H9 (cell line): ENCODE results near the gene KRT85. TPM values are rescaled to one million over a fixed set of nuclear protein-coding genes. Genes with fewer than 3 reads are reported as not detected.

Experiments used
- DNase-seq: peaks from one replicate; pipeline ENCODE4 v3.0.0-alpha.2; 2017
- H2AFZ ChIP-seq: one replicate; pipeline ENCODE4 v1.6.1; 2013; ENCODE audit warnings: mild to moderate bottlenecking, low read length, control low read depth, moderate library complexity
- H2AK5ac ChIP-seq: 2 replicates; pipeline ENCODE4 v1.6.1; 2013; ENCODE audit warnings: low read length, control low read depth, mixed read lengths; ENCODE audit not compliant: insufficient read length
- H2BK120ac ChIP-seq: one replicate; pipeline ENCODE4 v1.6.1; 2013; ENCODE audit warnings: low read depth, mild to moderate bottlenecking, low read length, control low read depth, inconsistent platforms; ENCODE audit not compliant: poor library complexity, severe bottlenecking
- H2BK12ac ChIP-seq: 2 replicates; pipeline ENCODE4 v1.6.1; 2013; ENCODE audit warnings: low read length, control low read depth, mixed read lengths, low read depth; ENCODE audit not compliant: insufficient read length
- H2BK15ac ChIP-seq: 2 replicates; pipeline ENCODE4 v1.6.1; 2013; ENCODE audit warnings: low read depth, low read length, control low read depth
- H2BK20ac ChIP-seq: one replicate; pipeline ENCODE4 v1.6.1; 2013; ENCODE audit warnings: low read depth, mild to moderate bottlenecking, low read length, control low read depth, inconsistent platforms; ENCODE audit not compliant: poor library complexity, severe bottlenecking
- H2BK5ac ChIP-seq: 2 replicates; pipeline ENCODE4 v1.6.1; 2013; ENCODE audit warnings: low read length, control low read depth, mixed read lengths; ENCODE audit not compliant: insufficient read length
- H3K14ac ChIP-seq: 2 replicates; pipeline ENCODE4 v1.6.1; 2013; ENCODE audit warnings: low read length, control low read depth; ENCODE audit not compliant: insufficient read depth
- H3K18ac ChIP-seq: 2 replicates; pipeline ENCODE4 v1.6.1; 2013; ENCODE audit warnings: low read depth, mild to moderate bottlenecking, mixed read lengths, low read length, control low read depth; ENCODE audit not compliant: insufficient read length
- H3K23ac ChIP-seq: 2 replicates; pipeline ENCODE4 v1.6.1; 2013; ENCODE audit warnings: low read length, control low read depth, mixed read lengths, low read depth; ENCODE audit not compliant: insufficient read length
- H3K23me2 ChIP-seq: 2 replicates; pipeline ENCODE4 v1.6.1; 2013; ENCODE audit warnings: low read depth, mild to moderate bottlenecking, mixed read lengths, low read length, control low read depth; ENCODE audit not compliant: insufficient read length, poor library complexity, severe bottlenecking
- H3K27ac ChIP-seq: 2 replicates; pipeline ENCODE4 v1.5.1; 2013; ENCODE audit warnings: low read length, control low read depth, mixed read lengths, low read depth; ENCODE audit not compliant: insufficient read length
- H3K27me3 ChIP-seq: 2 replicates; pipeline ENCODE4 v1.6.1; 2013; ENCODE audit warnings: low read length, control low read depth, inconsistent platforms; ENCODE audit not compliant: insufficient read depth
- H3K4ac ChIP-seq: 2 replicates; pipeline ENCODE4 v1.6.1; 2013; ENCODE audit warnings: low read depth, mild to moderate bottlenecking, control low read depth, inconsistent platforms, low read length, moderate library complexity
- H3K4me1 ChIP-seq: 2 replicates; pipeline ENCODE4 v1.6.1; 2013; ENCODE audit warnings: low read length, control low read depth, inconsistent platforms; ENCODE audit not compliant: insufficient read depth
- H3K4me2 ChIP-seq: 2 replicates; pipeline ENCODE4 v1.6.1; 2013; ENCODE audit warnings: low read length, control low read depth, mixed read lengths; ENCODE audit not compliant: insufficient read length, insufficient read depth
- H3K56ac ChIP-seq: 2 replicates; pipeline ENCODE4 v1.6.1; 2013; ENCODE audit warnings: low read depth, mild to moderate bottlenecking, mixed read lengths, low read length, control low read depth; ENCODE audit not compliant: insufficient read length
- H3K79me1 ChIP-seq: 2 replicates; pipeline ENCODE4 v1.6.1; 2013; ENCODE audit warnings: low read depth, mild to moderate bottlenecking, moderate library complexity, low read length, control low read depth, inconsistent platforms; ENCODE audit not compliant: insufficient read depth, poor library complexity, severe bottlenecking
- H3K79me2 ChIP-seq: 2 replicates; pipeline ENCODE4 v1.6.1; 2013; ENCODE audit warnings: low read length, control low read depth, inconsistent platforms; ENCODE audit not compliant: insufficient read depth
- H3K9ac ChIP-seq: 2 replicates; pipeline ENCODE4 v1.6.1; 2013; ENCODE audit warnings: low read length, control low read depth, mixed read lengths; ENCODE audit not compliant: insufficient read length; ENCODE audit errors: extremely low read depth
- H3K9me3 ChIP-seq: one replicate; pipeline ENCODE4 v1.6.1; 2013; ENCODE audit warnings: low read depth, low read length, inconsistent platforms; ENCODE audit not compliant: control insufficient read depth
- H3T11ph ChIP-seq: one replicate; pipeline ENCODE4 v1.6.1; 2013; ENCODE audit warnings: mild to moderate bottlenecking, low read length, control low read depth, inconsistent platforms
- H4K20me1 ChIP-seq: one replicate; pipeline ENCODE4 v1.6.1; 2013; ENCODE audit not compliant: control insufficient read depth, insufficient read length, insufficient read depth
- H4K5ac ChIP-seq: 2 replicates; pipeline ENCODE4 v1.6.1; 2013; ENCODE audit warnings: low read depth, mild to moderate bottlenecking, mixed read lengths, low read length, control low read depth; ENCODE audit not compliant: insufficient read length
- H4K8ac ChIP-seq: replicated peaks from 2 replicates; pipeline ENCODE4 v1.6.1; 2013; ENCODE audit warnings: low read length, control low read depth, mixed read lengths, low read depth; ENCODE audit not compliant: insufficient read length
- H4K91ac ChIP-seq: 2 replicates; pipeline ENCODE4 v1.6.1; 2013; ENCODE audit warnings: low read depth, mild to moderate bottlenecking, moderate library complexity, mixed read lengths, low read length, control low read depth; ENCODE audit not compliant: insufficient read length
- H3K27ac Mint-ChIP-seq, 3 experiments: 2 replicates in 2 of 3; 3 replicates in 1 of 3; pipeline ENCODE4 v1.8.0; 2020 to 2021; ENCODE audit warnings: mixed read lengths in 3 of 3, mild to moderate bottlenecking in 1 of 3, moderate library complexity in 1 of 3
- H3K27me3 Mint-ChIP-seq: 2 replicates; pipeline ENCODE4 v1.8.0; 2021; ENCODE audit warnings: low read depth, mild to moderate bottlenecking, moderate library complexity, mixed read lengths
- H3K36me3 Mint-ChIP-seq, 3 experiments: 2 replicates in 2 of 3; 3 replicates in 1 of 3; pipeline ENCODE4 v1.8.0; 2020 to 2021; ENCODE audit warnings: low read depth in 3 of 3, mixed read lengths in 3 of 3; ENCODE audit not compliant: insufficient read depth in 1 of 3
- H3K4me1 Mint-ChIP-seq, 2 experiments: 2 replicates each; pipeline ENCODE4 v1.8.0; 2020; ENCODE audit warnings: mixed read lengths in 2 of 2
- H3K4me3 Mint-ChIP-seq, 2 experiments: 2 replicates in 1 of 2; 3 replicates in 1 of 2; pipeline ENCODE4 v1.8.0; 2020 to 2021; ENCODE audit warnings: mild to moderate bottlenecking in 2 of 2, mixed read lengths in 2 of 2, moderate library complexity in 1 of 2
- H3K9me3 Mint-ChIP-seq, 2 experiments: 2 replicates in 1 of 2; 3 replicates in 1 of 2; pipeline ENCODE4 v1.8.0; 2020; ENCODE audit warnings: mild to moderate bottlenecking in 2 of 2, mixed read lengths in 2 of 2, moderate library complexity in 1 of 2
- CTCF ChIP-seq: fragments of 200-600 bp; sonication (generic); conservative IDR thresholded peaks from 3 replicates; pipeline ENCODE4 v1.8.0; 2021; ENCODE audit warnings: antibody characterized with exemption, mild to moderate bottlenecking
- WGBS: extraction: QIAGEN DNeasy Blood & Tissue Kit; methylation state at CpG from one replicate; pipeline ENCODE4 v1.1.7; 2013; ENCODE audit warnings: missing lambda C conversion rate, low lambda C conversion rate, mixed read lengths; ENCODE audit not compliant: insufficient read length; ENCODE audit errors: extremely low coverage; 5-methylcytosine and 5-hydroxymethylcytosine counted together
- total RNA-seq: library from RNA; stranded (reverse); gene quantifications from 2 replicates; pipeline ENCODE4 v1.2.1, GENCODE V29; 2021

KRT85 gene
- total RNA-seq, 1 experiment from 2014 or later: not detected

- peaks cover 2% of the 10 kb centered on the region in 2 experiments; a peak in 2 of 4 replicates for H3K4me1 Mint-ChIP-seq
- no peak overlapping the region for H2BK20ac ChIP-seq
- H3K9ac ChIP-seq: no peak overlapping the region
- no peak overlapping the region for H2BK12ac ChIP-seq
- no peak overlapping the region for H3T11ph ChIP-seq
- H3K4me1 ChIP-seq: no peaks in the 10 kb centered on the region
- no peak overlapping the region for H4K8ac ChIP-seq
- no peak overlapping the region for H3K56ac ChIP-seq
- WGBS: no CpG with 5 or more reads among the region's 6 CpGs
- no peak overlapping the region for H4K91ac ChIP-seq
- no peaks in the 10 kb centered on the region for H3K79me2 ChIP-seq
- H3K18ac ChIP-seq: no peak overlapping the region
- no peak overlapping the region for H3K14ac ChIP-seq
- H3K27ac ChIP-seq: no peak overlapping the region
- no peak overlapping the region for H3K4me3 Mint-ChIP-seq
- no peaks in the 10 kb centered on the region for H3K9me3 Mint-ChIP-seq
- H3K23ac ChIP-seq: no peak overlapping the region
- H3K4me2 ChIP-seq: no peak overlapping the region
- H2AFZ ChIP-seq: no peak overlapping the region
- no peak for TF ChIP-seq CTCF
- H2AK5ac ChIP-seq: no peak overlapping the region
- H3K23me2 ChIP-seq: no peaks in the 10 kb centered on the region
- H3K27me3 Mint-ChIP-seq: peaks cover 8% of the 10 kb centered on the region
- H2BK15ac ChIP-seq: no peak overlapping the region
- H3K27me3 ChIP-seq: no peaks in the 10 kb centered on the region
- no peaks in the 10 kb centered on the region for H4K20me1 ChIP-seq
- no peaks in the 10 kb centered on the region for H3K79me1 ChIP-seq
- H3K4ac ChIP-seq: no peak overlapping the region
- no peaks in the 10 kb centered on the region for H3K9me3 ChIP-seq
- H4K5ac ChIP-seq: no peak overlapping the region
- no peak overlapping the region for H2BK120ac ChIP-seq
- DNase-seq: no peak
- no peak overlapping the region for H2BK5ac ChIP-seq
- no peaks in the 10 kb centered on the region for H3K36me3 Mint-ChIP-seq
- H3K27ac Mint-ChIP-seq: no peak overlapping the region
Measured at GRCh38 chr12:52349196-52349595, 18.1 kb downstream of the KRT85 start.
